ENCODE results near the gene GRIN1. TPM values are rescaled to one million over a fixed set of nuclear protein-coding genes. Genes with fewer than 3 reads are reported as not detected.

Gene GRIN1
- total RNA-seq, 4 donors from 2014 or later, result 0.14 TPM; not detected in 3

DNA sequence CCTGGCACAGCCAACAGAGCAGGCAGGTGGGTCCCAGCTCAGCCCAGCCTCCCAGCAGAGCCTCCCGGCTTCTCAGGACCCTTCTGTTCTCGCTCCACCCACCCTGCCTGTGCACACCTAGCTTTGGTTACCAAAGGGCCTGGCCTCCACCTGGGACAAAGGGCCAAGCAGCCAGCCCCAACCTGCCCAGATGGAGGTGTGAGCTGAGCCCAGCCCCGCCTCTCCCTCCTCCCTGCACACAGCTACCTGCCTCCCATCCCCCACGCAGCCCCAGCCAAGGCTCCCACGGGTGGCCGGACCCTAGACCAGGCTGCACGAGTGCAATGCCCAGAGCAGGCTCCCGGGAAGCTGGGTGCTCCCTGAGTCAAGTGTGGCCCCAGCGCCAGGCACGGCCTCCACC, 56.0 kb downstream of the GRIN1 start:
- intact Hi-C loops (cut with DNase I; ENCODE audit: low total_unique reads), result no loop called here
- Histone ChIP-seq H3K4me1 (peaks cover 22 to 73% (median 64%) of the 10 kb centered on the region in 4 donors), H3K27me3 (no peaks in the 10 kb centered on the region), H3K4me3 (peak overlapping the region in 2 of 4 donors; percentile 12 to 14), H3K27ac (peak overlapping the region; percentile 82 to 90 (median 88)), H3K36me3 (no peaks in the 10 kb centered on the region), H3K9me3 (no peaks in the 10 kb centered on the region)
- TF ChIP-seq, protein P1, sequence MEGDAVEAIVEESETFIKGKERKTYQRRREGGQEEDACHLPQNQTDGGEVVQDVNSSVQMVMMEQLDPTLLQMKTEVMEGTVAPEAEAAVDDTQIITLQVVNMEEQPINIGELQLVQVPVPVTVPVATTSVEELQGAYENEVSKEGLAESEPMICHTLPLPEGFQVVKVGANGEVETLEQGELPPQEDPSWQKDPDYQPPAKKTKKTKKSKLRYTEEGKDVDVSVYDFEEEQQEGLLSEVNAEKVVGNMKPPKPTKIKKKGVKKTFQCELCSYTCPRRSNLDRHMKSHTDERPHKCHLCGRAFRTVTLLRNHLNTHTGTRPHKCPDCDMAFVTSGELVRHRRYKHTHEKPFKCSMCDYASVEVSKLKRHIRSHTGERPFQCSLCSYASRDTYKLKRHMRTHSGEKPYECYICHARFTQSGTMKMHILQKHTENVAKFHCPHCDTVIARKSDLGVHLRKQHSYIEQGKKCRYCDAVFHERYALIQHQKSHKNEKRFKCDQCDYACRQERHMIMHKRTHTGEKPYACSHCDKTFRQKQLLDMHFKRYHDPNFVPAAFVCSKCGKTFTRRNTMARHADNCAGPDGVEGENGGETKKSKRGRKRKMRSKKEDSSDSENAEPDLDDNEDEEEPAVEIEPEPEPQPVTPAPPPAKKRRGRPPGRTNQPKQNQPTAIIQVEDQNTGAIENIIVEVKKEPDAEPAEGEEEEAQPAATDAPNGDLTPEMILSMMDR (IDR thresholded peaks at IDR 0.05), result no peak
- peak in 1 of 3 donors; percentile 6 for TF ChIP-seq POLR2AphosphoS5 (IDR thresholded peaks at IDR 0.05)
- peak; percentile 79 for DNase-seq
- 40 to 66% methylated on average over 1 to 10 of the region's 10 CpGs for WGBS, 2 donors (ENCODE audit: low coverage in 1 of 2)
- in situ Hi-C loops (cut with MboI; ENCODE audit: low pct_ligation_motif_present in 1 of 4, low pct_unique_long_range_greater_than_20kb in 1 of 4, low sequenced_read_pairs in 3 of 4), result no loop called here

DNA sequence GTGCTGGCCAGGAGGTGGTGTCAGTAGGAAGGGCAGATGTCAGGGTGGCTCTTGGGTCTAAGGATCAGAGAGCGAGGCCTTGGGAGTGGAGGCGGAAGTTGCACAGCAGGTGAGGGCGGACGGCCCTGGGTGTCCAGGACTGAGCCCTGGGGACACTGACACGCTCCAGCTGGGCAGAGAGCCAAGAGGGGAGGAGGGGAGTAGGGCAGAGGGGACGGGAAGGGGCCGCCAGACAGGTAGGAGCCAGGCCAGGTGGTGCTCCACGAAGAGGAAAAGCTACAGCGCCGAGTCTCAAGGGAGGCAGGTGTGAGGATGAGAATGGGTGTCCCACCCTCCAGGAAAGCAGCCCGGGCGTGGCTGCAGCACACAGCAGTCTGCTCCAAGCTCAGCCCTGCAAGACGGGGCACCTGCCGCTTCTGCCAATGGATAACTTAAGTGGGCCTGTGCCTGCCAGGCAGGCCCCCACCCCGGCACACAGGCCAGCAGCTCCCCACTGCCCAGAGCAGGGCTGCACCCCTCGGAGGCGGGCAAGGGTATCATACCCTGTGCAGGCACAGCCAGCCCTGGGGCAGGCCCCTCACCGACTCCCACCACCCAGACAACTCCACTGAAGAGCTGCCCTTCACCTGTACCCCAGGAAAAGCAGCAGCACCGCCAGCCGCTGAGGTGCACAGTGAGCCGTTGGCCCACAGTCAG, 56.7 kb downstream of the GRIN1 start:
- 57% methylated on average over 12 of the region's 21 CpGs; no CpG with 5 or more reads in 1 of the 2 donors for whole genome bisulfite sequencing, 2 donors (ENCODE audit: low coverage in 1 of 2)
- no peaks in the 10 kb centered on the region for H3K27me3 ChIP-seq
- intact Hi-C loops (cut with DNase I; ENCODE audit: low total_unique reads) (no loop called here), in situ Hi-C loops (cut with MboI; ENCODE audit: low pct_ligation_motif_present in 1 of 4, low pct_unique_long_range_greater_than_20kb in 1 of 4, low sequenced_read_pairs in 3 of 4) (no loop called here)
- peak overlapping the region in 2 of 4 donors; percentile 73 to 74 for H3K4me3 ChIP-seq
- peak; percentile 88 for DNase-seq
- TF ChIP-seq POLR2A (IDR thresholded peaks at IDR 0.05) (peak; percentile 68), EP300 (IDR thresholded peaks at IDR 0.05; ENCODE audit: low read depth) (peak; percentile 43), POLR2AphosphoS5 (IDR thresholded peaks at IDR 0.05) (peak; percentile 67 to 82 (median 74))
- TF ChIP-seq, protein P1 (IDR thresholded peaks at IDR 0.05), result no peak
- H3K36me3 ChIP-seq, result no peaks in the 10 kb centered on the region
- H3K27ac ChIP-seq, result peak overlapping the region; percentile 82 to 90 (median 88)
- H3K9me3 ChIP-seq, result no peaks in the 10 kb centered on the region
- peaks cover 14 to 65% (median 57%) of the 10 kb centered on the region in 4 donors for H3K4me1 ChIP-seq

DNA sequence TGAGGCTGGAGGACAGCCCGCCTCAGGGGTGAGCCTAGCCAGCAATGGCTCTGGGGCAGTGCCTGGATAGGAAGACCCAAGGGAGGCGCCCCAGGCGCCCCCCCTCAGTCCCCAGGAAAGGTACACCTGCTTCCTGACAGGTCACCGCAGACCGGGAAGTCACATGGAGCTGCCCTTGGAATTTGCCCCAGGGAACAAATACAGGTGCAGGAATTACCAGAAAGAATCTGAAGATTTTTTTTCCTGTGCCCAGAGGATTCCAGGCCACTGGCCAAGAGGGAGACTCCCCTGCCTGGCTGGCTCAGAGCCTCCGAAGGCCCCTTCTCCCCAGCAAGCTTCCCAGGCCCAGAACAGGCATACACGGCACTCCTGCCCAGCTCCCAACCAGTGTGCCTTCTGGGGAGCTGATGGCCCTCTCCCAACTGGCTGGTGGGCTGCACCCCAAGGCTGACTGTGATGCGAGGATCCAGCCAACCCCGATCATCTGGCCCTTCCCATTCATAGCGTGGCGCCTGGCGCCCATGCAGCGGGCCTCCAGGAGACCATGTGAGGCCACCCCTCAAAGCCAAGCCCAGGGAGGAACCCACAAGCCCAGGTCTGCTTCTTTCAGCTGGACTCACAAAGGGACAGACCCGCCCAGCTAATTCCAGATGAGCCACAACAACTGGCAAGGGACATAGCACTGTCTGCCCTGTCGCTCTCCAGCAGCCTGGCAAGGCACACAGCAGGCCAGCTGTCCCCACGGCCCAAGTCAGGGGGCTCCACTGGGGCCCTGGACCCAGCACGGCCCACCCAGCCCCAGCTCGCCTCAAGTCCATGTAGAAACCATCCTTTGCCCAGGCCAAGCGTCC, 59.3 kb downstream of the GRIN1 start:
- 64% methylated on average over 15 of the region's 19 CpGs; no CpG with 5 or more reads in 1 of the 2 donors for whole genome bisulfite sequencing, 2 donors (ENCODE audit: low coverage in 1 of 2)
- peak overlapping the region; percentile 82 to 90 (median 88) for H3K27ac ChIP-seq
- intact Hi-C loops (cut with DNase I; ENCODE audit: low total_unique reads), result no loop called here

More for the DNA sequence above, 59.3 kb downstream of the GRIN1 start:
- no peaks in the 10 kb centered on the region for H3K36me3 ChIP-seq
- in situ Hi-C loops (cut with MboI; ENCODE audit: low pct_ligation_motif_present in 1 of 4, low pct_unique_long_range_greater_than_20kb in 1 of 4, low sequenced_read_pairs in 3 of 4), result no loop called here
- peaks cover 19 to 81% (median 67%) of the 10 kb centered on the region in 4 donors for H3K4me1 ChIP-seq
- H3K4me3 ChIP-seq, result peak overlapping the region; percentile 9 to 74 (median 54)
- H3K9me3 ChIP-seq, result no peaks in the 10 kb centered on the region
- no peaks in the 10 kb centered on the region for H3K27me3 ChIP-seq
- TF ChIP-seq POLR2A (IDR thresholded peaks at IDR 0.05) (peak; percentile 69), EP300 (IDR thresholded peaks at IDR 0.05; ENCODE audit: low read depth) (no peak), POLR2AphosphoS5 (IDR thresholded peaks at IDR 0.05) (peak in 2 of 3 donors; percentile 29 to 52)
- TF ChIP-seq, protein P1 (IDR thresholded peaks at IDR 0.05), result no peak
- DNase-seq, result peak; percentile 82
